ENCODE data around the gene NFKBIL1. TPM values are rescaled to one million over a fixed set of nuclear protein-coding genes. Genes with fewer than 3 reads are reported as not detected.
A peak's percentile ranks its signal among the peaks of the same experiment; 100 is the strongest.

The NFKBIL1 gene
- total and polyA plus RNA-seq, 2 of the 4 experiments (the other 2 are of a cell fraction) = 7.8 to 10.8 TPM

GRCh38 chr6:31579119-31579505 lies 31.7 kb downstream of the NFKBIL1 start (continued):
- TF ChIP-seq MXI1 (IDR thresholded peaks at IDR 0.05; ENCODE audit: borderline replicate concordance, low read depth, low read length) = no peak
- no peak for TF ChIP-seq USF2 (IDR thresholded peaks at IDR 0.05; ENCODE audit: low read depth, low read length)

- no peak overlapping the region for H3K18ac ChIP-seq (ENCODE audit: low read depth, low read length)
- no peak overlapping the region for H2BK20ac ChIP-seq (ENCODE audit: low read depth, low read length)
- no peak overlapping the region for H3K27ac ChIP-seq (ENCODE audit: insufficient read depth, low read length)
- peaks cover 19% of the 10 kb centered on the region for H3K27me3 ChIP-seq (ENCODE audit: control insufficient read depth, insufficient read depth, low read length)
- H2AFZ ChIP-seq (replicated peaks; ENCODE audit: low read length, poor library complexity) = peak overlapping the region; percentile 95
- no peaks in the 10 kb centered on the region for H3K36me3 ChIP-seq (ENCODE audit: control insufficient read depth, insufficient read depth, low read length)
- no peak overlapping the region for H4K91ac ChIP-seq (ENCODE audit: insufficient read depth, low read depth, low read length)
- no peak overlapping the region for H2BK15ac ChIP-seq (ENCODE audit: low read depth, low read length)
- H3K79me1 ChIP-seq (ENCODE audit: low read depth in 1 of 2, low read length in 2 of 2) = no peaks in the 10 kb centered on the region
- H3K4me1 ChIP-seq (ENCODE audit: control insufficient read depth, insufficient read depth, low read length) = peaks cover 4% of the 10 kb centered on the region; the same call in 1 of the 2 replicates
- no peak overlapping the region for H3K9ac ChIP-seq (ENCODE audit: low read depth, low read length)
- dilution Hi-C loops (cut with HindIII; ENCODE audit: low sequenced_read_pairs, unreplicated experiment) = no loop called here
- no peaks in the 10 kb centered on the region; the same call in 1 of the 2 replicates for H3K9me1 ChIP-seq (ENCODE audit: insufficient read depth, low read length)
- no peak overlapping the region for H2BK120ac ChIP-seq (ENCODE audit: low read depth, low read length)
- DNase-seq (no peak), ATAC-seq (ENCODE audit: low read depth) (no peak)
- H3K4me3 ChIP-seq (ENCODE audit: insufficient read depth, low read depth, low read length) = no peak overlapping the region
- H4K5ac ChIP-seq (ENCODE audit: low read depth, low read length) = no peak overlapping the region
- H3K23ac ChIP-seq (ENCODE audit: low read depth, low read length) = no peak overlapping the region
- in situ Hi-C loops (cut with MboI; ENCODE audit: low sequenced_read_pairs) = no loop called here
- ChIA-PET POLR2A (ENCODE audit: unreplicated experiment) (no interaction called here), CTCF (interaction anchor here (0.7 to 1.4 kb wide), 5 partner anchors 8 to 30 kb away, joined by 3 to 6 read pairs (median 4); no protein-coding TSS in a partner anchor)
- no peak overlapping the region for H2AK9ac ChIP-seq (replicated peaks; ENCODE audit: low read depth, low read length, poor library complexity)
- H3K9me3 ChIP-seq (ENCODE audit: control insufficient read depth, insufficient read depth, low read length) = no peaks in the 10 kb centered on the region
- peak overlapping the region in 1 of 2 experiments; percentile 51; a peak in 1 of 4 replicates for H4K8ac ChIP-seq (ENCODE audit: low read depth in 2 of 2, low read length in 2 of 2)
- intact Hi-C loops (cut with micrococcal nuclease) = loop anchor here (2.0 to 5.0 kb wide), 2 partner anchors 19 to 32 kb away; partner anchors contain the start of genes ATP6V1G2 and NFKBIL1
- no TSS peak for BruUV-seq (replicated peaks)
- no peak overlapping the region for H3K56ac ChIP-seq (ENCODE audit: extremely low read depth, insufficient read depth, low read length)
- WGBS, 2 experiments (ENCODE audit: extremely low coverage in 2 of 2, insufficient read length in 1 of 2) = no CpG with 5 or more reads among the region's 8 CpGs
- no peak overlapping the region for H3K4me2 ChIP-seq (ENCODE audit: low read depth, low read length)
- no peak overlapping the region for H2AK5ac ChIP-seq (ENCODE audit: low read depth, low read length)
- H2BK5ac ChIP-seq (ENCODE audit: low read depth, low read length, poor library complexity, severe bottlenecking) = no peak overlapping the region
- no peaks in the 10 kb centered on the region for H4K20me1 ChIP-seq (ENCODE audit: insufficient read depth, low read length)
- H3K14ac ChIP-seq (replicated peaks; ENCODE audit: low read depth, low read length) = no peak overlapping the region
- no peak overlapping the region for H3K4ac ChIP-seq (ENCODE audit: low read depth, low read length)
- TF ChIP-seq FOS (IDR thresholded peaks at IDR 0.05; ENCODE audit: low read depth, low read length) (no peak), MAZ (IDR thresholded peaks at IDR 0.05; ENCODE audit: borderline replicate concordance, low read depth, low read length) (no peak), RAD21 (IDR thresholded peaks at IDR 0.05; ENCODE audit: low read length) (no peak), USF2 (IDR thresholded peaks at IDR 0.05; ENCODE audit: low read depth, low read length) (no peak), RCOR1 (IDR thresholded peaks at IDR 0.05; ENCODE audit: insufficient replicate concordance, low read length) (no peak), NFE2L2 (IDR thresholded peaks at IDR 0.05; ENCODE audit: low read depth, low read length) (no peak), BHLHE40 (IDR thresholded peaks at IDR 0.05; ENCODE audit: low read depth, low read length) (no peak), CTCF (conservative IDR thresholded peaks at IDR 0.05; ENCODE audit: low read depth, low read length) (no peak), POLR2A (IDR thresholded peaks at IDR 0.05; ENCODE audit: low read depth, low read length) (no peak)
Measured at GRCh38 chr6:31579546-31580437, 32.4 kb downstream of the NFKBIL1 start.

Measured in IMR-90 (cell line).